Measurements from ENCODE around the gene OCA2. TPM values are rescaled to one million over a fixed set of nuclear protein-coding genes. Genes with fewer than 3 reads are reported as not detected.

Gene OCA2
- total RNA-seq, 1 donor from 2014 or later: 1.0 TPM

- no peak overlapping the region for H3K4me3 Mint-ChIP-seq
- H3K27ac Mint-ChIP-seq: no peak overlapping the region
- peaks cover 19% of the 10 kb centered on the region for H3K9me3 Mint-ChIP-seq
- H3K27me3 Mint-ChIP-seq (ENCODE audit: low read depth): peaks cover 3% of the 10 kb centered on the region
- H3K4me1 Mint-ChIP-seq: no peaks in the 10 kb centered on the region
- TF ChIP-seq CTCF (IDR thresholded peaks at IDR 0.05; ENCODE audit: unreplicated experiment): no peak
- no peak for DNase-seq (ENCODE audit: low spot score in 2 of 2, unreplicated experiment in 2 of 2)
- H3K36me3 Mint-ChIP-seq: no peaks in the 10 kb centered on the region
These were observed 128.3 kb downstream of the OCA2 start for GRCh38 chr15:27970661-27971392.

- Mint-ChIP-seq H3K9me3 (peaks cover 8% of the 10 kb centered on the region), H3K36me3 (no peaks in the 10 kb centered on the region), H3K4me1 (no peaks in the 10 kb centered on the region), H3K4me3 (no peak overlapping the region), H3K27ac (no peak overlapping the region), H3K27me3 (ENCODE audit: low read depth) (peaks cover 3% of the 10 kb centered on the region)
- TF ChIP-seq CTCF (IDR thresholded peaks at IDR 0.05; ENCODE audit: unreplicated experiment): no peak
- no peak for DNase-seq (ENCODE audit: low spot score in 2 of 2, unreplicated experiment in 2 of 2)
These were observed 131.6 kb downstream of the OCA2 start for GRCh38 chr15:27967541-27967940.

- Mint-ChIP-seq H3K9me3 (no peaks in the 10 kb centered on the region), H3K36me3 (no peaks in the 10 kb centered on the region), H3K27me3 (ENCODE audit: low read depth) (peaks cover 2% of the 10 kb centered on the region), H3K27ac (no peak overlapping the region), H3K4me3 (no peak overlapping the region), H3K4me1 (no peaks in the 10 kb centered on the region)
- no peak for TF ChIP-seq CTCF (IDR thresholded peaks at IDR 0.05; ENCODE audit: unreplicated experiment)
- DNase-seq (ENCODE audit: low spot score in 2 of 2, unreplicated experiment in 2 of 2): no peak
These were observed 133.6 kb downstream of the OCA2 start for GRCh38 chr15:27965546-27965945.

- no peak for TF ChIP-seq CTCF (IDR thresholded peaks at IDR 0.05; ENCODE audit: unreplicated experiment)
- Mint-ChIP-seq H3K36me3 (no peaks in the 10 kb centered on the region), H3K27me3 (ENCODE audit: low read depth) (no peaks in the 10 kb centered on the region), H3K27ac (no peak overlapping the region), H3K4me1 (no peaks in the 10 kb centered on the region), H3K9me3 (no peaks in the 10 kb centered on the region), H3K4me3 (no peak overlapping the region)
- DNase-seq (ENCODE audit: low spot score in 2 of 2, unreplicated experiment in 2 of 2): no peak
These were observed 137.3 kb downstream of the OCA2 start for GRCh38 chr15:27961801-27962200.

- no peak for DNase-seq (ENCODE audit: low spot score in 2 of 2, unreplicated experiment in 2 of 2)
These were observed 140.1 kb downstream of the OCA2 start for GRCh38 chr15:27958911-27959578.

More at GRCh38 chr15:27958911-27959578, 140.1 kb downstream of the OCA2 start:
- Mint-ChIP-seq H3K9me3 (no peaks in the 10 kb centered on the region), H3K36me3 (no peaks in the 10 kb centered on the region), H3K4me3 (no peak overlapping the region), H3K27ac (no peak overlapping the region), H3K4me1 (no peaks in the 10 kb centered on the region), H3K27me3 (ENCODE audit: low read depth) (no peaks in the 10 kb centered on the region)
- TF ChIP-seq CTCF (IDR thresholded peaks at IDR 0.05; ENCODE audit: unreplicated experiment): no peak

All from mesothelial cell of epicardium (in vitro differentiated cells).